IMR-90 (cell line): Measurements from ENCODE around the gene ITPR3. TPM values are rescaled to one million over a fixed set of nuclear protein-coding genes. Genes with fewer than 3 reads are reported as not detected.

Experiments used
- ATAC-seq: fragments of 200-7000 bp; cut with Tn5 transposase; 2 replicates; pipeline ENCODE4 v1.9.1; 2020; ENCODE audit warnings: low read depth, mild to moderate bottlenecking, moderate library complexity
- BruUV-seq: library from RNA; stranded (reverse); fragments of 400-500 nt; replicated peaks from 2 replicates; lab custom pipeline; 2021; lab: Mats Ljungman, UMichigan
- CTCF ChIA-PET: fragments of 300-600 bp; formaldehyde crosslinking; extraction: SDS; loops from one replicate; lab custom pipeline; 2021; ENCODE audit warnings: antibody characterized with exemption; lab: Yijun Ruan, JAX
- POLR2A ChIA-PET: fragments of 300-600 bp; sonication (Branson Sonifier 250); formaldehyde crosslinking; loops from one replicate; lab custom pipeline; 2022; ENCODE audit warnings: antibody characterized with exemption; ENCODE audit not compliant: unreplicated experiment; lab: Charles Lee
- DNase-seq: peaks from one replicate; pipeline ENCODE4 v3.0.0; 2013
- H2AFZ ChIP-seq: replicated peaks from 2 replicates; pipeline ENCODE3; 2013; ENCODE audit warnings: low read length, mild to moderate bottlenecking; ENCODE audit not compliant: poor library complexity
- H2AK5ac ChIP-seq: 2 replicates; pipeline ENCODE4 v1.6.1; 2013; ENCODE audit warnings: low read depth, low read length, inconsistent platforms
- H2AK9ac ChIP-seq: replicated peaks from 2 replicates; pipeline ENCODE3; 2013; ENCODE audit warnings: mild to moderate bottlenecking, low read depth, low read length, moderate library complexity; ENCODE audit not compliant: poor library complexity
- H2BK120ac ChIP-seq: 2 replicates; pipeline ENCODE4 v1.6.1; 2013; ENCODE audit warnings: low read depth, low read length, inconsistent platforms
- H2BK15ac ChIP-seq: 3 replicates; pipeline ENCODE4 v1.6.1; 2013; ENCODE audit warnings: low read depth, low read length, inconsistent platforms
- H2BK20ac ChIP-seq: 2 replicates; pipeline ENCODE4 v1.6.1; 2013; ENCODE audit warnings: low read depth, mild to moderate bottlenecking, inconsistent platforms, low read length, moderate library complexity
- H2BK5ac ChIP-seq: 2 replicates; pipeline ENCODE4 v1.6.1; 2013; ENCODE audit warnings: mild to moderate bottlenecking, low read depth, low read length, inconsistent platforms; ENCODE audit not compliant: poor library complexity, severe bottlenecking
- H3K14ac ChIP-seq: replicated peaks from 2 replicates; pipeline ENCODE4 v1.6.1; 2013; ENCODE audit warnings: low read depth, low read length, inconsistent platforms
- H3K18ac ChIP-seq: 2 replicates; pipeline ENCODE4 v1.6.1; 2013; ENCODE audit warnings: low read depth, low read length, control low read depth
- H3K23ac ChIP-seq: 2 replicates; pipeline ENCODE4 v1.6.1; 2013; ENCODE audit warnings: low read depth, low read length, inconsistent platforms
- H3K27ac ChIP-seq: 2 replicates; pipeline ENCODE4 v1.5.1; 2013; ENCODE audit warnings: mild to moderate bottlenecking, control low read depth, low read length; ENCODE audit not compliant: insufficient read depth
- H3K27me3 ChIP-seq: 2 replicates; pipeline ENCODE4 v1.6.1; 2013; ENCODE audit warnings: low read length; ENCODE audit not compliant: control insufficient read depth, insufficient read depth
- H3K36me3 ChIP-seq: 2 replicates; pipeline ENCODE4 v1.6.1; 2013; ENCODE audit warnings: low read length, mixed read lengths; ENCODE audit not compliant: control insufficient read depth, insufficient read depth
- H3K4ac ChIP-seq: 2 replicates; pipeline ENCODE4 v1.6.1; 2013; ENCODE audit warnings: low read depth, low read length, inconsistent platforms
- H3K4me1 ChIP-seq: 2 replicates; pipeline ENCODE4 v1.6.1; 2013; ENCODE audit warnings: low read length, mixed read lengths; ENCODE audit not compliant: control insufficient read depth, insufficient read depth
- H3K4me2 ChIP-seq: 2 replicates; pipeline ENCODE4 v1.6.1; 2013; ENCODE audit warnings: low read depth, mild to moderate bottlenecking, control low read depth, low read length, moderate library complexity
- H3K4me3 ChIP-seq: 2 replicates; pipeline ENCODE4 v1.5.1; 2013; ENCODE audit warnings: low read depth, mild to moderate bottlenecking, control low read depth, low read length, moderate library complexity; ENCODE audit not compliant: insufficient read depth
- H3K56ac ChIP-seq: 2 replicates; pipeline ENCODE4 v1.6.1; 2013; ENCODE audit warnings: low read length, inconsistent platforms; ENCODE audit not compliant: insufficient read depth; ENCODE audit errors: extremely low read depth
- H3K79me1 ChIP-seq, 2 experiments: 2 replicates each; pipeline ENCODE4 v1.6.1; 2013; ENCODE audit warnings: low read length in 2 of 2, inconsistent platforms in 1 of 2, low read depth in 1 of 2
- H3K9ac ChIP-seq: 2 replicates; pipeline ENCODE4 v1.6.1; 2013; ENCODE audit warnings: low read depth, low read length, control low read depth
- H3K9me1 ChIP-seq: 2 replicates; pipeline ENCODE4 v1.6.1; 2013; ENCODE audit warnings: low read length, inconsistent platforms; ENCODE audit not compliant: insufficient read depth
- H3K9me3 ChIP-seq: 2 replicates; pipeline ENCODE4 v1.6.1; 2013; ENCODE audit warnings: low read length; ENCODE audit not compliant: control insufficient read depth, insufficient read depth
- H4K20me1 ChIP-seq: 2 replicates; pipeline ENCODE4 v1.6.1; 2013; ENCODE audit warnings: low read length, inconsistent platforms; ENCODE audit not compliant: insufficient read depth
- H4K5ac ChIP-seq: 2 replicates; pipeline ENCODE4 v1.6.1; 2013; ENCODE audit warnings: mild to moderate bottlenecking, low read depth, low read length, control low read depth
- H4K8ac ChIP-seq, 2 experiments: 2 replicates each; pipeline ENCODE4 v1.6.1; 2013; ENCODE audit warnings: low read depth in 2 of 2, low read length in 2 of 2, control low read depth in 1 of 2, inconsistent platforms in 1 of 2
- H4K91ac ChIP-seq: 2 replicates; pipeline ENCODE4 v1.6.1; 2013; ENCODE audit warnings: low read depth, low read length, inconsistent platforms; ENCODE audit not compliant: insufficient read depth
- BHLHE40 ChIP-seq: fragments of 150-350 bp; IDR thresholded peaks from 2 replicates; pipeline ENCODE4 v1.6.1; 2016; ENCODE audit warnings: mild to moderate bottlenecking, low read depth, low read length
- MAFK ChIP-seq: IDR thresholded peaks from 2 replicates; pipeline ENCODE4 v1.6.1; 2012; ENCODE audit warnings: low read depth, low read length, improper control_type of control experiment
- POLR2A ChIP-seq: IDR thresholded peaks from 2 replicates; pipeline ENCODE4 v1.6.1; 2012; ENCODE audit warnings: mild to moderate bottlenecking, low read depth, low read length
- RAD21 ChIP-seq: IDR thresholded peaks from 2 replicates; pipeline ENCODE4 v1.6.1; 2012; ENCODE audit warnings: low read length, improper control_type of control experiment
- RFX5 ChIP-seq: IDR thresholded peaks from 2 replicates; pipeline ENCODE4 v1.8.0; 2012; ENCODE audit warnings: low read depth, mild to moderate bottlenecking, low read length, moderate library complexity
- SMC3 ChIP-seq: fragments of 150-350 bp; IDR thresholded peaks from 2 replicates; pipeline ENCODE4 v1.6.1; 2016; ENCODE audit warnings: low read depth, mild to moderate bottlenecking, antibody characterized with exemption, low read length, moderate library complexity
- WGBS, 2 experiments: methylation state at CpG; one replicate each; pipeline versions ENCODE4 v1.1.5 to v1.1.7; 2013; ENCODE audit warnings: missing lambda C conversion rate in 2 of 2; ENCODE audit not compliant: insufficient read length in 1 of 2; ENCODE audit errors: extremely low coverage in 2 of 2; 5-methylcytosine and 5-hydroxymethylcytosine counted together
- dilution Hi-C: fragments of 300-500 bp; cut with HindIII; formaldehyde crosslinking; loops from one replicate; pipeline ENCODE4 v1.14.3; 2018; ENCODE audit warnings: low sequenced_read_pairs; ENCODE audit not compliant: unreplicated experiment
- in situ Hi-C: fragments of 300-500 bp; cut with MboI; formaldehyde crosslinking; loops from 3 replicates; pipeline ENCODE4 v1.14.3; 2019; ENCODE audit warnings: low sequenced_read_pairs, inconsistent platforms, mixed read lengths
- intact Hi-C: fragments of 100-400 bp; cut with micrococcal nuclease; formaldehyde crosslinking; loops from 2 replicates; pipeline ENCODE4 v1.10.0; 2022
- polyA plus RNA-seq, 3 experiments: library from polyadenylated mRNA; depleted of rRNA; stranded (reverse); fragments of >200 nt; gene quantifications; 2 replicates each; pipeline ENCODE4 v1.2.3, GENCODE V29; 2012; ENCODE audit warnings: low replicate concordance in 1 of 3
- total RNA-seq: library from RNA; depleted of rRNA; stranded (reverse); fragments of >200 nt; gene quantifications from 2 replicates; pipeline ENCODE4 v1.2.3, GENCODE V29; 2012
- TF ChIP-seq, protein P1 (sequence below): fragments of 150-350 bp; IDR thresholded peaks from 2 replicates; pipeline ENCODE4 v1.6.1; 2016; ENCODE audit warnings: low read depth, mild to moderate bottlenecking, low read length, moderate library complexity, borderline replicate concordance

Gene ITPR3
- total and polyA plus RNA-seq, 2 of the 4 experiments (the other 2 are of a cell fraction), result 1.6 to 3.7 TPM

DNA sequence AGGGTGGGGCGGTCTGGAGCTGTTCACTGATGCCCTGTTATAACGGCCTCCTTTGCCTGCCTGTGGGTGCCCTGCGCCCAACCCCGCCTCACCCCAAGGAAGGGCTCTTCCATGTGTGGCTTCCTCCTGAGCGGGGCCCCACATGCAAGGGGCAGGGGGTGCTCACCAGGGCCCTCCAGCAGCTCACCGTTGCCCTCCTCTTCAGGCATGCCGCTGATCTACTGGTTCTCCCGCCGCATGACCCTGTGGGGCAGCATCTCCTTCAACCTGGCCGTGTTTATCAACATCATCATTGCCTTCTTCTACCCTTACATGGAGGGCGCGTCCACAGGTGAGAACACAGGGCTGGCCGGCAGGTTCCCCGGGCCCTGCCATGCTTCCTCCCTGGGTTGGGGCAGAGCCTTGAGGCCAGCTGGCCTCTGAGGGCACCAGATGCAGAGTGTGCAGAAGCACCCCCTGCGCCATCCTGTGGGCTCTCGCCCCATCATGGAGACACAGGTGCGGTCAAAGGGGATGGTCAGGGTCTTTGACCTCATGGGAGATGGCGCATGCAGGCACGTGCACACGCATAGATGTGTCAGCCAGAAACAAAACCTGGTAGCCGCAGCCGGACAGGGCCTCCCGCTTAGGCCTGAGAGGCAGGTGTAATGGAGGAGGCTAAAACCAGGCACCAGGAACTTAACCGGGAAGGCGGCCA is 67.5 kb downstream of the ITPR3 start:
- H2BK5ac ChIP-seq, result no peak overlapping the region
- peaks cover 9% of the 10 kb centered on the region; the same call in 1 of the 2 replicates for H3K9me1 ChIP-seq
- no peak overlapping the region for H4K91ac ChIP-seq
- no peak overlapping the region for H3K4me3 ChIP-seq
- H3K79me1 ChIP-seq, result no peaks in the 10 kb centered on the region
- H3K27ac ChIP-seq, result no peak overlapping the region
- dilution Hi-C loops (no loop called here), in situ Hi-C loops (no loop called here), intact Hi-C loops (no loop called here)
- H3K56ac ChIP-seq, result no peak overlapping the region
- H3K4me2 ChIP-seq, result no peak overlapping the region
- no peak overlapping the region for H2BK120ac ChIP-seq
- H2BK20ac ChIP-seq, result no peak overlapping the region
- ChIA-PET CTCF (no interaction called here), POLR2A (interaction anchor here (0.6 kb wide), 1 partner anchor 198 kb away, joined by 3 read pairs; no protein-coding TSS in a partner anchor)
- H2AK9ac ChIP-seq, result no peak overlapping the region
- no peak for DNase-seq
- peaks cover under 1% of the 10 kb centered on the region; the same call in 1 of the 2 replicates for H3K4me1 ChIP-seq
- no peak overlapping the region for H4K8ac ChIP-seq
- BruUV-seq, result no TSS peak
- H2AFZ ChIP-seq, result no peak overlapping the region
- no peak for ATAC-seq
- H3K36me3 ChIP-seq, result peaks cover 13% of the 10 kb centered on the region
- H3K23ac ChIP-seq, result no peak overlapping the region
- no peak overlapping the region for H3K9ac ChIP-seq
- no peak overlapping the region for H3K4ac ChIP-seq
- H3K18ac ChIP-seq, result no peak overlapping the region
- no peaks in the 10 kb centered on the region for H3K9me3 ChIP-seq
- H2BK15ac ChIP-seq, result no peak overlapping the region
- no peak for TF ChIP-seq MAFK
- no peak for TF ChIP-seq SMC3
- no peak for TF ChIP-seq RAD21
- TF ChIP-seq, protein P1, sequence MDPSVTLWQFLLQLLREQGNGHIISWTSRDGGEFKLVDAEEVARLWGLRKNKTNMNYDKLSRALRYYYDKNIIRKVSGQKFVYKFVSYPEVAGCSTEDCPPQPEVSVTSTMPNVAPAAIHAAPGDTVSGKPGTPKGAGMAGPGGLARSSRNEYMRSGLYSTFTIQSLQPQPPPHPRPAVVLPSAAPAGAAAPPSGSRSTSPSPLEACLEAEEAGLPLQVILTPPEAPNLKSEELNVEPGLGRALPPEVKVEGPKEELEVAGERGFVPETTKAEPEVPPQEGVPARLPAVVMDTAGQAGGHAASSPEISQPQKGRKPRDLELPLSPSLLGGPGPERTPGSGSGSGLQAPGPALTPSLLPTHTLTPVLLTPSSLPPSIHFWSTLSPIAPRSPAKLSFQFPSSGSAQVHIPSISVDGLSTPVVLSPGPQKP, result no peak
- TF ChIP-seq BHLHE40, result no peak
- no peak for TF ChIP-seq POLR2A
- TF ChIP-seq RFX5, result no peak
- H3K27me3 ChIP-seq, result no peaks in the 10 kb centered on the region
- no peak overlapping the region for H4K5ac ChIP-seq
- no peaks in the 10 kb centered on the region for H4K20me1 ChIP-seq
- WGBS, 2 experiments, result 89% methylated on average over 10 of the region's 25 CpGs; no CpG with 5 or more reads in 1 of the 2 experiments
- H2AK5ac ChIP-seq, result no peak overlapping the region
- H3K14ac ChIP-seq, result no peak overlapping the region
